Measurements from ENCODE around the gene RUFY4.
"Not testable (repeated sequence)": the region's sequence is repeated elsewhere in the genome, so short reads cannot be mapped to it uniquely, and the experiment has no call there.

Gene RUFY4, protein sequence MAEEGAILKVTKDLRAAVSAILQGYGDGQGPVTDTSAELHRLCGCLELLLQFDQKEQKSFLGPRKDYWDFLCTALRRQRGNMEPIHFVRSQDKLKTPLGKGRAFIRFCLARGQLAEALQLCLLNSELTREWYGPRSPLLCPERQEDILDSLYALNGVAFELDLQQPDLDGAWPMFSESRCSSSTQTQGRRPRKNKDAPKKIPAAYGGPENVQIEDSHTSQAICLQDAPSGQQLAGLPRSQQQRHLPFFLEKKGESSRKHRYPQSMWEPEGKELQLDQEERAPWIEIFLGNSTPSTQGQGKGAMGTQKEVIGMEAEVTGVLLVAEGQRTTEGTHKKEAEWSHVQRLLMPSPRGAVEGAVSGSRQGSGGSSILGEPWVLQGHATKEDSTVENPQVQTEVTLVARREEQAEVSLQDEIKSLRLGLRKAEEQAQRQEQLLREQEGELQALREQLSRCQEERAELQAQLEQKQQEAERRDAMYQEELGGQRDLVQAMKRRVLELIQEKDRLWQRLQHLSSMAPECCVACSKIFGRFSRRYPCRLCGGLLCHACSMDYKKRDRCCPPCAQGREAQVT

DNA sequence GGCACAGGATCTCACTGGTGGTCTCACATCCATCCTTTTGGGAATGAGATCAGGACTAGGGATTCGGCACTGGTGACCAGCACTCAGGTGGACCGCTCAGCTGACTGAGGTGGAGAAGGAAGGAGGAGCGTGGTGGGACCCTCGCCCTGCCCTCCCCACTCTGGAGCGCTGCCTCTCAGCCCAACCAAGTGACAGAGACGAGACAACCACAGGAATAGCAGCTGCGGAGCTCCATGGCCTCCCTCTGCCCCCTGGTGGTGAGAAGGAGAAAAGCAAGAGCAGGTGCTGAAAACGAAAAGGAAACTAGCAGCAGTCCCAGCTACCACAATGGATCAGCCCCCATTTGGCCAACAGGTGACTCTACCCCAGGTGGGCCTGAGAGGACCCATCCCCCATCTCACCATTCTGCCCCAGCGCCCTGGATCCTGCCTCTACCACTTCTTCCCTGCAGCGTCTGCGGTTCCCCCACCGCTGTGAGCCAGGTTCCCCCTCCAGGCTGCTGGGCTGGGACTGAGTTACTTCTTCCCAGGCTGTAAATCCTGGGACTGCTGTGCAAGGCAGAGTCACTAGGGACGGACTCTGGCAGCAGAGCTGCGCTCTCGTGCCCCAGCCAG is at the start of gene RUFY4:
TSS of gene RUFY4 (plus strand) at position 533 of the 614 bp plus-strand sequence. CDS start 1,353 bp downstream, outside the sequence.
- not testable (repeated sequence) for H3K4me1 ChIP-seq (ENCODE audit: control insufficient read depth, insufficient read depth, low read length, unreplicated experiment); H3K79me2 ChIP-seq (ENCODE audit: control insufficient read depth, insufficient read depth, low read length, unreplicated experiment); H3K36me3 ChIP-seq (ENCODE audit: insufficient read depth, low read length); H3K27ac ChIP-seq (ENCODE audit: low read depth, low read length)
- Histone ChIP-seq H3K4me3 (ENCODE audit: low read depth, low read length) (peak within 1 kb of the TSS; percentile 66), H2AFZ (ENCODE audit: low read length, unreplicated experiment) (peak within 1 kb of the TSS; percentile 45), H3K27me3 (ENCODE audit: insufficient read depth, low read length) (peaks cover 32% of the 10 kb centered on the region)

DNA sequence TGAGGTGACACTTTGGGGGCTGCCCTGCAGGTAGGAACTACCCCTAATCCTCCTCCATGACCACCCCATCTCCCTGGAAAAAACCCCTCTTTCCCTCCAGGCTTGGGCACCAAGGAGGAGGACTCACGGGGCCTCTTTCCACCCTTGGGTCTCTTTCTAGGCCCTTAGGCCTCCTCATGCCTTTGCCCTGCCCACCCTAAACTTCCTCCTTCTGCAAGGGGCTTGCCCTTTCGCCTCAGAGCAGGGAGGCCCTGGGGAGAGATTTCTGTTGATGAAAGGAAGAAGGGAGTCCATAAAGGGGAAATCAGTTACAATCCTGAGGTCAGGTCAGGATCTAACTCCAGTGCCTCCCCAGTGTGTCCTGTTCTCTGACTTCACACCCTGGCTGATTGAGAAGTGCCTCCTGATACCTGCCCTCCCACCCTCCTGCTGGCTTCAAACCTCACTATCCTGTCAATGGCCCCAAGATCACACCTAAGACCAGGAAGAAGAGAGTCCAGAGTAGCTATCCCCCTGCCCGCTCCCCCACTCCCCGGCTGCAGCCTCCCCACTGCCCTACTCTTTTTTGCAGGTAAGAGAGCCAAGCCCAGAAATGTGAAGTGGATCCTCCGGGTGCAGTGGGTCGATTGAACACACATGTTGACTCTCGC is 49.5 kb upstream of the RUFY4 start:
- no peak overlapping the region for H3K27ac ChIP-seq (ENCODE audit: low read depth, low read length)
- H3K27me3 ChIP-seq (ENCODE audit: insufficient read depth, low read length), result no peaks in the 10 kb centered on the region
- H3K4me1 ChIP-seq (ENCODE audit: control insufficient read depth, insufficient read depth, low read length, unreplicated experiment), result no peaks in the 10 kb centered on the region
- H3K79me2 ChIP-seq (ENCODE audit: control insufficient read depth, insufficient read depth, low read length, unreplicated experiment), result no peaks in the 10 kb centered on the region
- H3K4me3 ChIP-seq (ENCODE audit: low read depth, low read length), result no peak overlapping the region
- H3K36me3 ChIP-seq (ENCODE audit: insufficient read depth, low read length), result no peaks in the 10 kb centered on the region
- no peak overlapping the region for H2AFZ ChIP-seq (ENCODE audit: low read length, unreplicated experiment)

DNA sequence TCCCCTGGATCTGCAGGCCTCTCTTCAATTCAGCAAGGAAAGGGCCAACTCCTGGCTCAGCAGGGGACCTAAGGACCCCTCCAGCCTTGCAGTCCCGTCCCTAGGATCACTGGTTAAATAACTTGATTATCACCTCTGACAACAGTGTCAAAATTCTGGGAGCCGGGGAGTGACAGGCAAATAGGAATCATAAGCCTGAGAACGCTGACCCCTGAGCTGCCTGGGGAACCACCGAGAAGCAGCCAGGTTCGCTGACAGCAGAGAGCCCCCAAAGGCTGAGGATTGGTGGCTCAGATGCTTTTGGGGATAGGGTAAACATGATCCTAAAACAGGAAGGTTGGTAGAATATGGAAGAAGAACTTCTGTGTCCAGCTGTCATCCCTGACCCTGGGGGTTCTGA is 48.8 kb upstream of the RUFY4 start:
- Histone ChIP-seq H3K27me3 (ENCODE audit: insufficient read depth, low read length) (no peaks in the 10 kb centered on the region), H3K4me1 (ENCODE audit: control insufficient read depth, insufficient read depth, low read length, unreplicated experiment) (no peaks in the 10 kb centered on the region), H3K27ac (ENCODE audit: low read depth, low read length) (no peak overlapping the region), H3K79me2 (ENCODE audit: control insufficient read depth, insufficient read depth, low read length, unreplicated experiment) (no peaks in the 10 kb centered on the region), H2AFZ (ENCODE audit: low read length, unreplicated experiment) (no peak overlapping the region), H3K4me3 (ENCODE audit: low read depth, low read length) (no peak overlapping the region), H3K36me3 (ENCODE audit: insufficient read depth, low read length) (no peaks in the 10 kb centered on the region)

DNA sequence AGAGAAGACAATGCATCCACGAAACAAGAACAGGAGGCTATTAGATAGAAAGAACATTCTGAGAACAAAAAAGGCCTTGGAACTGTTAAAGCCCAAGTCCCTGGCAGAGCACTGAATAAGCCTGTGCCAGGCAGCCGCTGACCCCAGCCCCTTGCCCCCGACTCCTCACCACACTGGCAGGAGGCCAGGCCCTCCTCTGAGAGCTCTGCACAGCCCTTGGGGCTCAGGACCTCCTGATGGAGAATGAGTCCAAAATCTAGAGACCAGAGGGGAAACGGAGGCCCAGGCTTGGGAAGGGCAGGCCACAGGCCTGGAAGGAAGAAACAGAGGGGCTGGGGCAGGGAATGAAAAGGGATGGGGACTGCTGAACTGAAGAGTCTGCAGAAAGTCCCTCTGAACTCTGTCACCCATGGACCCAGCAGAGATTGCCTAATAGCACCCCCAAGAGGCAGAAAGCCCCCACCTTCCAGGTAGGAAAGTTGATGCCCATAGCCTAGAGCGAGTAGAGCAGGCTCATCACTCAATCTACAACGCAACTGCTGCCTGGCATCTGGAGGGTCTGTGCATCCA is 48.0 kb upstream of the RUFY4 start:
- Histone ChIP-seq H2AFZ (ENCODE audit: low read length, unreplicated experiment) (no peak overlapping the region), H3K27me3 (ENCODE audit: insufficient read depth, low read length) (no peaks in the 10 kb centered on the region), H3K79me2 (ENCODE audit: control insufficient read depth, insufficient read depth, low read length, unreplicated experiment) (no peaks in the 10 kb centered on the region), H3K4me1 (ENCODE audit: control insufficient read depth, insufficient read depth, low read length, unreplicated experiment) (no peaks in the 10 kb centered on the region), H3K4me3 (ENCODE audit: low read depth, low read length) (no peak overlapping the region), H3K27ac (ENCODE audit: low read depth, low read length) (no peak overlapping the region), H3K36me3 (ENCODE audit: insufficient read depth, low read length) (no peaks in the 10 kb centered on the region)

DNA sequence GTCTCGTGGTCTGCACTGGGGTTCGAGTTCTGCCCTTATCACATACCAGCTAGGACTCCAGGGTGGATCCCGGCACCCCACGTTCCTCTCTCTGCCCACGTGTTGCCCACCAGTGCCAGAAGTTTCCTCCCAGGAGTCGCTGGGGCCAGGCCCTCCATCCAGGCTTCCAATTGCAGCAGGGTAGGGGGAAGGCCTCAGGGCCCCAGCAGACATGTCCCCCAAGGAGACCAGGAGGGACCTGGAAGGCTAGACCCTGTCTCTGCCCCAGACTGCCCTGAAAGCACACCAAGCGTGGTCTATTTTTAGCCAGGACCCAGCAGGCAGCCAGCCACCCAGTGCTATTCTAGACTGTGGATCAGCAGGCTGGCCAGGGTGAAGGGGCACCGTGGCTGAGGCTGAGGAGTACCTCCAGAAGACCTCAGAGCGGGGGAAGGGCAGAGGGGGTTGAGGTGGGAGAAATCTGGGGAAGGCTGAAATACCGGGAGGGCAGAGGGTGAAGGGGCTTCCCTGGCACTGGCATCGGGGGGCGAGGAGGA is 47.4 kb upstream of the RUFY4 start:
- no peaks in the 10 kb centered on the region for H3K79me2 ChIP-seq (ENCODE audit: control insufficient read depth, insufficient read depth, low read length, unreplicated experiment)
- H3K27ac ChIP-seq (ENCODE audit: low read depth, low read length), result no peak overlapping the region
- no peaks in the 10 kb centered on the region for H3K27me3 ChIP-seq (ENCODE audit: insufficient read depth, low read length)
- H2AFZ ChIP-seq (ENCODE audit: low read length, unreplicated experiment), result no peak overlapping the region
- H3K4me3 ChIP-seq (ENCODE audit: low read depth, low read length), result no peak overlapping the region
- no peaks in the 10 kb centered on the region for H3K4me1 ChIP-seq (ENCODE audit: control insufficient read depth, insufficient read depth, low read length, unreplicated experiment)
- no peaks in the 10 kb centered on the region for H3K36me3 ChIP-seq (ENCODE audit: insufficient read depth, low read length)

DNA sequence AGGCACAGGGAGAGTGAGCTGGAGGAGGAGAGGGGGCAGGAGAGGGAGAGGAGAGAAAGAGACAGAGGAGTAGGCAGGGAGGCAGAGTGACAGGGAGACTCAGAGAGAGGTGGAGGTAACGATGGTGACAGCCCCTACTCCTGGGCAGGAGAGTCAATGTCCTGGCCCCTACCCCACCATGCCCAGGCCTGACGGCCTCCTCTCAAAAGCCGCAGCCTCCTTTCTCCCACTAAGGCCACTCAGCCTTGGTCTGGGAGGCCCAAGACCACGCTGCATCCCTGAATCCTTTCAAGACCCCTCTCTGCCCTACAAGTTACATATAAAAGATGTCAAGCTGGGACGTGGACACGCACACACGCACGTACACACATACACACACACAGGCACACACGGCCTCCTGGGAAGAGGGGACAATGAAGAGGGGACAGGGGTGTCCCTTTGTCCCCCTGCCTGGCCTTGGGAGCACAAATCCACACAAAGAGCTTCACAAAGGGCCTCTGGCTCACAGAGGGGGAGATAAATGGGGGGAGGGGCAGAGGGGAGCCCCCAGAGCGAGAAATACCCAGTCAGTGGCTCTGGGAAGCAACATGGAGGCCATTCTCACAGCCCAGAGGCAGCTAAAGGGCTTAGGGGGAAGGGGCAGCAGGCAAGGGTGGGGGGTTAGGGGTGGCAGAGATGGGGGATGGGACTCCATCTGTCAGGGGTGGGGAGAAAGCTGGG is 46.8 kb upstream of the RUFY4 start:
- H3K36me3 ChIP-seq (ENCODE audit: insufficient read depth, low read length), result no peaks in the 10 kb centered on the region
- H2AFZ ChIP-seq (ENCODE audit: low read length, unreplicated experiment), result no peak overlapping the region
- no peak overlapping the region for H3K4me3 ChIP-seq (ENCODE audit: low read depth, low read length)
- no peaks in the 10 kb centered on the region for H3K79me2 ChIP-seq (ENCODE audit: control insufficient read depth, insufficient read depth, low read length, unreplicated experiment)
- H3K27me3 ChIP-seq (ENCODE audit: insufficient read depth, low read length), result no peaks in the 10 kb centered on the region
- H3K27ac ChIP-seq (ENCODE audit: low read depth, low read length), result no peak overlapping the region
- H3K4me1 ChIP-seq (ENCODE audit: control insufficient read depth, insufficient read depth, low read length, unreplicated experiment), result no peaks in the 10 kb centered on the region

DNA sequence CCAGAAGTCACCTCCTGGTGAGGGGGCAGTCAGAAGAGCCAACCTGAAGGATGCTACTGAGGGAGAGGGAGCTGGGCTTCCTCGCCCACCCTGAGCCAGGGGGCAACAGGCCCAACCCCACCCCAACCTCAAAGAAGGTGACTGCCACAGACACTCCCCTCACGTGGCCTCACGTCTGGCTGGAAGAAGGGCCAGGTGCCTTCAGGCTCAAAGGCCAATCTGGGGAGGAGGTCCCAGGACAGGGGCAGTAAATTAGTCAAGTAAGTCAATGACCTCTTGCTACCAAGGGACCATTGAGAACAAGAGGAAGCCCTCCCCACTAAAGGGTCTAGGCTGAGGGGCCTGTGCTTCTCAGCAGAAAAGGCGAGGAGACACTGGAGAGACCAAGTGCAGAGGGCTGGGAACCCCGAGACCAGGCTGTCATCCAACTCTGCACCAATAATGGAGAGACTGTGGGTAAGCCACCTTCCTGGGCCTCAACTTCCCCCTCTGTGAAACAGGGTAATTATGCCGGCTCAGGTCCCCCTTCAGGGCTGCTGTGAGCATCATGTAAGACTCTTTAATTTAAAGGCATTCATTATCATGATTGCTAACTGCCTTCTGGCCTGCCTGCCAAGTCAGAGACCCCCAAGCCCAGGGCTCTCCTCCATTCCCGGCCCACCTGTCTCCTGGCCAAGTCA is 46.1 kb upstream of the RUFY4 start:
- H3K4me1 ChIP-seq (ENCODE audit: control insufficient read depth, insufficient read depth, low read length, unreplicated experiment), result no peaks in the 10 kb centered on the region
- no peak overlapping the region for H3K27ac ChIP-seq (ENCODE audit: low read depth, low read length)
- H3K27me3 ChIP-seq (ENCODE audit: insufficient read depth, low read length), result no peaks in the 10 kb centered on the region
- no peaks in the 10 kb centered on the region for H3K36me3 ChIP-seq (ENCODE audit: insufficient read depth, low read length)
- no peak overlapping the region for H3K4me3 ChIP-seq (ENCODE audit: low read depth, low read length)
- H3K79me2 ChIP-seq (ENCODE audit: control insufficient read depth, insufficient read depth, low read length, unreplicated experiment), result no peaks in the 10 kb centered on the region
- H2AFZ ChIP-seq (ENCODE audit: low read length, unreplicated experiment), result no peak overlapping the region

DNA sequence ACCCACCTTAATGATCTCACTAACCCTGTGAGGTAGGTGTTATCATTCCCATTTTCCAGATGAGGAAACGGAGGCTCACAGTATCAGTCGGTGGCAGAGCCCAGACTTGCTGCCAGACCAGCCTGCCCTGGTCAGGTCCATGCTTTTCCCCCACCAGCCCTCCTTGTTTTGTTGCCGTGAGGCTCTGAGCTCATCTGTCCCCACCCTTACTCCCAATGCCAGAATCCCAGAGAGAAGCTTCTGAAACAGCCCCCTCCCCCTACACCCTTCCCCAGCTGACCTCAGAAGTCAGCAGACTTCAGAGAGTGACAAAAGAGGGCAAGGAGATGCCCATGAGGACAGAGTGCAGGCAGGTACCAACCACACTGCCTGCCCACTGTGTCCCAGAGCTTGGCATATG is 45.4 kb upstream of the RUFY4 start:
- no peak overlapping the region for H3K27ac ChIP-seq (ENCODE audit: low read depth, low read length)

DNA sequence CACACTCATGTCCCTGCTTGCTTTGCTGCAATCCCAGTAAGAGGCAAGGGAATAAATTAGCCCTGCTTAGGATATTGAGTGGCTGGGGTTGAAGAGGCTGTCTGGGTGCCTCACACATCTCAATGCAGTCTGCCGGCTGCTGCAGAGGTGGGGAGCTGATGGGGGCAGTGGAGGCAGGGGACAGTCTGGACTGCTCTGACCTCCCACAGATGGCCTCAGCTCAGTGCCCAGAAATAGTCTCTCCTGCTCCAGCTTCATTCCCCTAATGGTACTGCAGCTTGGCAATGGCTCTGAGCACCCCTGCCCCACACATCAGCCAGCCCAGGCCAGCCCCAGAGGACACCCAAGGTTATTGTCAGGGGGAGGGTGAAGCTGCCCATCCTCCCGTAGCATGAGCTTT is 44.7 kb upstream of the RUFY4 start:
- no peak overlapping the region for H3K4me3 ChIP-seq (ENCODE audit: low read depth, low read length)
- no peaks in the 10 kb centered on the region for H3K4me1 ChIP-seq (ENCODE audit: control insufficient read depth, insufficient read depth, low read length, unreplicated experiment)
- no peak overlapping the region for H3K27ac ChIP-seq (ENCODE audit: low read depth, low read length)

More for the DNA sequence above, 45.4 kb upstream of the RUFY4 start:
- Histone ChIP-seq H3K27me3 (ENCODE audit: insufficient read depth, low read length) (no peaks in the 10 kb centered on the region), H3K36me3 (ENCODE audit: insufficient read depth, low read length) (no peaks in the 10 kb centered on the region), H3K79me2 (ENCODE audit: control insufficient read depth, insufficient read depth, low read length, unreplicated experiment) (no peaks in the 10 kb centered on the region), H2AFZ (ENCODE audit: low read length, unreplicated experiment) (no peak overlapping the region), H3K4me3 (ENCODE audit: low read depth, low read length) (no peak overlapping the region), H3K4me1 (ENCODE audit: control insufficient read depth, insufficient read depth, low read length, unreplicated experiment) (no peaks in the 10 kb centered on the region)

More for the DNA sequence above, 44.7 kb upstream of the RUFY4 start:
- no peaks in the 10 kb centered on the region for H3K27me3 ChIP-seq (ENCODE audit: insufficient read depth, low read length)
- H2AFZ ChIP-seq (ENCODE audit: low read length, unreplicated experiment), result no peak overlapping the region
- no peaks in the 10 kb centered on the region for H3K79me2 ChIP-seq (ENCODE audit: control insufficient read depth, insufficient read depth, low read length, unreplicated experiment)
- H3K36me3 ChIP-seq (ENCODE audit: insufficient read depth, low read length), result no peaks in the 10 kb centered on the region
